HG03521 (cell line): ENCODE data around the gene PSMD5.
A peak's percentile ranks its signal among the peaks of the same experiment; 100 is the strongest.
"Not testable (repeated sequence)": the region's sequence is repeated elsewhere in the genome, so short reads cannot be mapped to it uniquely, and the experiment has no call there.

Experiments
- ATAC-seq: cut with Tn5 transposase; IDR thresholded peaks from one replicate; pipeline ENCODE4 v1.9.1; 2021; ENCODE audit warnings: mild to moderate bottlenecking, moderate library complexity; ENCODE audit not compliant: unreplicated experiment

PSMD5 gene

DNA sequence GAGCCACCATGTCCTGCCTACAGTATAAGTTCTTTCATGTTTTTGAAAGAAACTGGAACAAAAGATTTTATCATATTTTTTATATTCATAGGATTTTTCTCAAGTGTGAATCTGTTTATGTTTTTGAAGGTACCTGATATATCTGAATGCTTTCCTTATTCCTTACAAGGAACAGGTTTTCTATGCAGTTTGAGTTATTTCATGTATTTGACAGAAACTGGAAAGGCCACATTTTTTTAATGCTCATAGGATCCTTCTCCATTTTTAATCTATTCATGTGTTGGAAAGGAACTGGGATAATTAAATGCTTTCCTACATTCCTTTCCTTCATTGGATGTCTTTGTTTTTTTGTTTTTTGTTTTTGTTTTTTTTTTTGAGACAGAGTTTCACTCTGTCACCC lies 33.8 kb downstream of the PSMD5 start:
- ATAC-seq: no peak

DNA sequence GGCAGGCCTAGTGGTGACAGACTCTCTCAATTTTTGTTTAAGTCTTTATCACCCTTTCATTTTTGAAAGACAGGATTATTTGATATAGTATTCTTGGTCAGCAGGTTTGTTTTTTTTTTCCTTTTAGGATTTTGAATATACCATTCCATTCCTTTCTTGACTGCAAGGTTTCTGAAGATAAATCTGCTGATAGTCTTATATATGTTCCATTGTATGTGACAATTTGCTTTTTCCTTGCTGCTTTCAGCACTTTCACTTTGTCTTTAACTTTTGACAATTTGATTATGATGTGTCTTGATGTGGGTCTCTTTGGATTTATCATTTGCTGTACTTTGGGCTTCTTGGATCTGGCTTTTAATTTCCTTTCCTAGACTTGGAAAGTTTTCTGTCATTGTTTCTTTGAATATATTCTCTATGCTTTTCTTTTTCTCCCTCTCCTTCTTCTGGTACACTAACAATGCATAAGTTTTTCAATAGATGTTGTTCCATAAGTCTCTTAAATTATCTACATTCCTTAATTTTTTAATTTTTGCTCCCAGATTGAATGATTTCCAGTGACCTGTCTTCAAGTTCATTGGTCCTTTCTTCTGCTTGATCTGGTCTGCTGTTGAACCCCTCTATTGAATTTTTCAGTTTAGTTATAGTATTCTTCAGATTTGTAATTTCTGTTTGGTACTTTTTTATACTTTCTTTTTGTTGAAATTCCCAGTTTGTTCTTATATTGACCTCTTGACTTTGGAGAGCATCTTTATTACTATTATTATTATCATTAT lies 34.9 kb downstream of the PSMD5 start:
- no peak for ATAC-seq

DNA sequence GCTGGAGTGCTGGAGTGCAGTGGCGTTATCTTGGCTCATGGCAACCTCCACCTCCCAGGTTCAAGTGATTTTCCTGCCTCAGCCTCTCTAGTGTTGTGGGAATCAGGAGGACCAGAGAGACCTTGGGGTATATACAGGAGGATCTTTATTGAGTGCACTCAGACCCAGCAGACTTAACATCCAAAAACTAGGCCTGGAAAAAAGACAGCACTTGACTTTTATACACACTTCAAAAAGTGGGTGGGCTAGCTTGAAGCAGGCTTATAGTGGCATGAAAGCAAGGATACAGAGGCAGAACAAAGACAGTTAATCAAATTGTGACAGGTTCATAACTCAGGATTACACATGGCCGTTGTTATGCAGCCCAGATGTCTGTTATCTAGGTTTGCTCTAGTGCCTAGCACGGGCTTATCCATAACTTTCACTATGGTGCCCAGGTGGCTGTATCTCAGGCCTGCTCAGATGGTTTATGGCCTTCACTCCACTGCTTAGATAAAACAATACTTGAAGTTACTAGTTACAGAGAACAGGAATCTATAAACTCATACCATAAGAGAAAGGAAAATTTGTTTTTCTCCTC lies 37.8 kb downstream of the PSMD5 start:
- ATAC-seq: not testable (repeated sequence)

GRCh38 chr9:120801441-120801840 lies 41.3 kb downstream of the PSMD5 start:
- no peak for ATAC-seq

GRCh38 chr9:120792898-120793765 lies 49.6 kb downstream of the PSMD5 start, which contains the start of gene FBXW2:
FBXW2 (minus strand) TSS chr9:120793416; CDS start chr9:120788258, 5,158 bp downstream.
- ATAC-seq: peak; percentile 95

DNA sequence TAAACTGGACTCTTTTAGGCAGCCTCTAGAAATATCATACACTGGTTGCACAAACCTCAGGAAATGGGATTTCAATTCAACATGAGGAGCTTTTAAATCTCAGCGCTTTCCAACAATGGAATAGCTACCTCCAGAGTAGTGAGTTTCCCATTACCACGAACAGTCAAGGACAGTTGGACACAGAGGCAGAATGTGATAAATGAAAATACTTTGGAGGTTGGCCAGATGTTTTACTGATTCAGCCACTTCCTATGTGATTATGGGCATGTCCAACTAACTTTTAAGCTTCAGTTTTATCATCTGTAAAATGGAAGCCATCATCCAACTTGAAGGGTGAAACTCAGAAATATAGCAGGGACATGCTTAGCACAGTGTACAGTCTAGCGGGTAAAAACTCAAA lies 51.6 kb downstream of the PSMD5 start:
- no peak for ATAC-seq

DNA sequence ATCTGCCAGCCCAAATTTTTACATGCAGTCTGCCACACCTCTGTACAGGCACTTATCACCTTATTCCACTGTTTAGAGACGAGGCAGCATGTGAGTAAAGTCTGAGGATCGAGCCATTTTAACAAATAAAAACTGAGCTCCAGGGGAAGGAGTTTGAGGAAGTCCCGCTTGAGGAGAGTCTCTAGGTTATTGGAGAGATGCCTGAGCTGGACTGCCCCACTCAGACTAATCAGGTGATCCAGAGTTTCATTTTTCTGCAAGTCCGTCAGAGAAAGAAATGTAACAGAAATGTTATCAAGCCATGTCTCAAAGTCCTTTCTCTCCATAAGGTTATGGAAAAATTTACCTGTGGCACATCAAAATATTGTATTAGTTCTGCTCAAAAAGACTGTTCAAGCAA lies 54.8 kb downstream of the PSMD5 start:
- no peak for ATAC-seq

- ATAC-seq: no peak
Measured at GRCh38 chr9:120783602-120784047, 59.1 kb downstream of the PSMD5 start.

GRCh38 chr9:120781236-120781635 lies 61.5 kb downstream of the PSMD5 start:
- no peak for ATAC-seq

GRCh38 chr9:120780367-120780766 lies 62.4 kb downstream of the PSMD5 start:
- ATAC-seq: no peak

DNA sequence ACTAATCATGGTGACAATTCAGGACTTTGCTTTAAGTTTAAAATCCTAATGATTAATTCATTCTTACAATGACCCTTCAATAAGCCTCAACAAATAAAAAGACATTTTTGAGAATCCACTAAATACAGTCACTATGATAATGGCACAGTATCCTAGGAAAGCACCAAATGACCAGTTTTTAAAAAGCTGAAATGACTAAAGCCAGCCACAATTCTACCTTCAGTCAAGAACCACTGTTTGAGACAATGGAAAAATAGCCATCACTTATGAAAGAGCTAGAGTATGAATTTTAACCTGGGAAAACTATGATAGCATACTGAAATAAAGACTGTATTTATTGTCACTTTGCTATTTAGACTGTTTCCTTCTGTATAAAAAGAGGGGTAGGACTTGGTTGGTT lies 63.5 kb downstream of the PSMD5 start:
- no peak for ATAC-seq

DNA sequence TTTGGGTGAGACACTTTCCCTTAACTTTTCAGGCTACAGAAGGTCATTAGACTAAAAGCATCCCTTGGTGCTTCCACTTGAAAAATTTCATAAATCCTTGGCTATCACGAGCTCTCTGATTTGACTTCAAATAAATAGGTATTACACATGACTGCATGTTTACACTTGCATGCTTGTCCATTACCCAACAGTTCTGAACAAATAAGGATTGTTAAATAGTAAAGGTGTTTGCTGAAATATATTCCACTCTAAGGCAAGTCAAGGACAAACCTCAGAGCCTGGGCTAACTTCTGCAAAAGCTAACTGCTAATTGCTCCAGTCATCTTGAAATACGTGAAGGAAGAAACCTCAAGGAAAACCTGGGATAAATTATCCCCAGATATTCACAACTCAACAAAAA lies 64.0 kb downstream of the PSMD5 start:
- ATAC-seq: no peak

DNA sequence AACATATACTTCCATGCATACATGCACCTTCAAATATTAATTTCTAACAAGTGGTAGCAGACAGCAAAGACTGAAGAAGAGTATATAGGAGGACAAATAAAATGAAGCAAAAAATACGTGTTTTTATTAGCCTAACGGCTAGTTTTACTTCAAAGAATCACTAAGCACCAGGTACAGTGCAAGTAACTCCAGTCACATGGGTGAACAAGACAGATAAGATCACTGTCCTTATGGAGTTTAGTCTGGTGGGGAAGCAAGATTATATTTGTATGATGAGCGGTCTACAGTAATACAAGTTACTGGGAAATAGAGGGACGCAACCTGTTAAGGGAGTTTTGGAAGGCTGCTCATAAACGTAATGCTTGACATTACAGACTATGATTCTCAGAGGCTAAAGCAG lies 65.5 kb downstream of the PSMD5 start:
- no peak for ATAC-seq

GRCh38 chr9:120776788-120777187 lies 65.9 kb downstream of the PSMD5 start:
- ATAC-seq: no peak

GRCh38 chr9:120775859-120776258 lies 66.9 kb downstream of the PSMD5 start:
- ATAC-seq: no peak

GRCh38 chr9:120774719-120775118 lies 68.0 kb downstream of the PSMD5 start:
- ATAC-seq: no peak

GRCh38 chr9:120773256-120773655 lies 69.5 kb downstream of the PSMD5 start:
- ATAC-seq: no peak

DNA sequence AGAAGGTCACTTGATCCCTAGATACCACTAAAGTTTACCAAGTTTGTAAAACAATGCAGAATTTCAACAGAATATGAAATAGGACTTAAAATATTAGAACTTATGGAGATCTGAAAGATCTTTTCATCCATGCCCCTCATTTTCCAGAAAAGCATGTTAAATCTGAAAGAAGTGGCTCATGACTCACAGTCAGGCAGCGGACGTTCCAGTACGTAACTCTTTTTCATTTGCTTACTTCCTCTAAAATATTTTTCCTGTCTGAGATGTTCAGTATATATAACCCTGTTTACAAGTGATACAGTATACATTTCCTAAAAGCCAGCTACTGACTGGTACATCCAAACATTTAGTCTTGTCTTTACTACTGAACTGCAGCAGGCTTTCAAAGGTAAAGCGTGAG lies 71.8 kb downstream of the PSMD5 start:
- ATAC-seq: no peak

GRCh38 chr9:120768886-120769285 lies 73.8 kb downstream of the PSMD5 start:
- no peak for ATAC-seq

DNA sequence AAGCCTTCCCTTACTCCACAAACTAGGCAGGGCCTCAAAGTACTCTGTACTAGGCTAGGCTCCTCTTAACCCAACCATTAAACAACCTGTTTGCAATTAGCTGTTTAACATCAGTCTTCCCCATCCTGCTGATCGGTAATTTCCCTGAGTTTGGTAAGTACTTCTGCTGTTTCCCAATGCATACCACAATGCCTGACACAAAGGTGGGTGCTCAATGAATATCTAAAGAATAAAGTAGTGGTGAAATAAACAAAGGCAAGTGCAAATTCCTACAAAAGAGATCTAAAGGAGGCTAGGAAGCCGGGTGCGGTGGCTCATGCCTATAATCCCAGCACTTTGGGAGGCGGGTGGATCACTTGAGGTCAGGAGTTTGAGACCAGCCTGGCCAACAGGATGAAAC lies 74.5 kb downstream of the PSMD5 start:
- no peak for ATAC-seq

- ATAC-seq: no peak
Measured at GRCh38 chr9:120767451-120767850, 75.3 kb downstream of the PSMD5 start.
